Activated CD8-positive, alpha-beta T cell treated with anti-CD3 and anti-CD28 coated beads for 36 hours (primary cell): Measurements from ENCODE around the gene IFNK. TPM values are rescaled to one million over a fixed set of nuclear protein-coding genes. Genes with fewer than 3 reads are reported as not detected.

ENCODE experiments used
- ATAC-seq: fragments of 200-7000 bp; cut with Tn5 transposase; one replicate; pipeline ENCODE4 v1.10.0; 2021; ENCODE audit warnings: mild to moderate bottlenecking, moderate library complexity
- CTCF ChIA-PET: fragments of 350-600 bp; sonication (Branson Sonifier 250); formaldehyde crosslinking; loops from one replicate; lab custom pipeline; 2021; ENCODE audit warnings: antibody characterized with exemption; lab: Charles Lee
- POLR2A ChIA-PET: fragments of 350-600 bp; sonication (Branson Sonifier 250); formaldehyde crosslinking; loops from one replicate; lab custom pipeline; 2021; ENCODE audit warnings: antibody characterized with exemption; lab: Charles Lee
- DNase-seq: peaks from one replicate; pipeline ENCODE4 v3.0.0-alpha.2; 2020
- H3K27ac Mint-ChIP-seq: one replicate; pipeline ENCODE4 v1.8.0; 2021; ENCODE audit warnings: mild to moderate bottlenecking, mixed read lengths
- H3K27me3 Mint-ChIP-seq: one replicate; pipeline ENCODE4 v1.8.0; 2021; ENCODE audit warnings: mixed read lengths
- H3K36me3 Mint-ChIP-seq: one replicate; pipeline ENCODE4 v1.8.0; 2021; ENCODE audit warnings: low read depth, mixed read lengths
- H3K4me1 Mint-ChIP-seq: one replicate; pipeline ENCODE4 v1.8.0; 2021; ENCODE audit warnings: low read depth, mixed read lengths
- H3K4me3 Mint-ChIP-seq: one replicate; pipeline ENCODE4 v1.8.0; 2021; ENCODE audit warnings: mild to moderate bottlenecking, moderate library complexity, mixed read lengths
- H3K9me3 Mint-ChIP-seq: one replicate; pipeline ENCODE4 v1.8.0; 2021; ENCODE audit warnings: mixed read lengths
- intact Hi-C: fragments of 100-400 bp; cut with micrococcal nuclease; formaldehyde crosslinking; loops from one replicate; pipeline ENCODE4 v1.10.0; 2022
- total RNA-seq, 2 experiments: library from RNA; stranded (reverse); gene quantifications; one replicate each; pipeline ENCODE4 v1.2.3, GENCODE V29; 2021
- TF ChIP-seq, protein P1 (sequence below): fragments of 200-600 bp; IDR thresholded peaks from one replicate; pipeline ENCODE4 v1.8.0; 2022; ENCODE audit warnings: antibody characterized with exemption, mild to moderate bottlenecking

IFNK gene
- total RNA-seq, 2 experiments from 2014 or later = not detected

DNA sequence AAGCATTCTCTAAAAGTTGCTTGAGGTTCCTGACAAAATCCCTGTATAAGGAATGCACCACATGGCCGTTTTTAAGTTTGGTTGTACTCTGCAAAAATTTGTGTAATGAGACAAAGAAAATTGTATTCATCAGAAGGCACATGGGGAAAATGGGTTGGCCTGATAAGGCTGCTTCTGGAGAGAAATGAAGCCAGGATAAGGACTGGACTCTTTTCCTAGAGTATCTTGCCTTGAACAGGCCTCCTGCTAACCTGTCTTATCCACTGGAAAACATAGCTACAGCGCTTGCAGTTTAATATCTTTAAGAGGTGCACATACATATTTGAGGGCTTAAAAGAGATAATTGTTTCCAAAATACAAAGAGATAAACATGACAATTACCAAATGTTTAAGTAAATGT, 41.4 kb upstream of the IFNK start:
- no peaks in the 10 kb centered on the region for H3K36me3 Mint-ChIP-seq
- intact Hi-C loops = no loop called here
- CTCF ChIA-PET = no interaction called here

DNA sequence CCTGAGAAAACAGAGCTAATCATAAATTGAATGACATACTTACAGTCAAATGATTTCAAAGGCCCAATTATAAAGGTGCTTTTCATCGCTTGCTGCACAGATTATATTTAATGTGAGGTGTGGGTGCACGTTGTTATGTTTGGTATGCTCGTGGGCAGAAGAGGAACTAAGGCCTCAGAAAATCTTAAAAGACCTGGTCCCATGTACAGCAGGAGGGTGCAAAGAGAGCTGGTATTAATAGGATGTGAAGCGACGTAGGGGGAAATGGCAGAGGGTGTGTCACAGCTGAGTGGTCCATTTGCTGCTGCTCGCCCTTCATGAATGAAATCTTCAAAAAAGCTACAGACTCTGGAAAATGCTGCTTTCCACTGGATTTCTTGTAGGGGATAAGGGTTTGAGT, 40.5 kb upstream of the IFNK start:
- peaks cover 17% of the 10 kb centered on the region for H3K4me1 Mint-ChIP-seq
- ATAC-seq = no peak
- CTCF ChIA-PET = interaction anchor here (0.6 kb wide), 1 partner anchor 117 kb away, joined by 3 read pairs; no protein-coding TSS in a partner anchor
- H3K4me3 Mint-ChIP-seq = no peak overlapping the region
- POLR2A ChIA-PET = interaction anchor here (0.6 kb wide), 1 partner anchor 126 kb away, joined by 3 read pairs; no protein-coding TSS in a partner anchor
- peaks cover 8% of the 10 kb centered on the region for H3K9me3 Mint-ChIP-seq
- intact Hi-C loops = no loop called here
- no peak for DNase-seq
- no peaks in the 10 kb centered on the region for H3K36me3 Mint-ChIP-seq
- no peaks in the 10 kb centered on the region for H3K27me3 Mint-ChIP-seq
- TF ChIP-seq, protein P1, sequence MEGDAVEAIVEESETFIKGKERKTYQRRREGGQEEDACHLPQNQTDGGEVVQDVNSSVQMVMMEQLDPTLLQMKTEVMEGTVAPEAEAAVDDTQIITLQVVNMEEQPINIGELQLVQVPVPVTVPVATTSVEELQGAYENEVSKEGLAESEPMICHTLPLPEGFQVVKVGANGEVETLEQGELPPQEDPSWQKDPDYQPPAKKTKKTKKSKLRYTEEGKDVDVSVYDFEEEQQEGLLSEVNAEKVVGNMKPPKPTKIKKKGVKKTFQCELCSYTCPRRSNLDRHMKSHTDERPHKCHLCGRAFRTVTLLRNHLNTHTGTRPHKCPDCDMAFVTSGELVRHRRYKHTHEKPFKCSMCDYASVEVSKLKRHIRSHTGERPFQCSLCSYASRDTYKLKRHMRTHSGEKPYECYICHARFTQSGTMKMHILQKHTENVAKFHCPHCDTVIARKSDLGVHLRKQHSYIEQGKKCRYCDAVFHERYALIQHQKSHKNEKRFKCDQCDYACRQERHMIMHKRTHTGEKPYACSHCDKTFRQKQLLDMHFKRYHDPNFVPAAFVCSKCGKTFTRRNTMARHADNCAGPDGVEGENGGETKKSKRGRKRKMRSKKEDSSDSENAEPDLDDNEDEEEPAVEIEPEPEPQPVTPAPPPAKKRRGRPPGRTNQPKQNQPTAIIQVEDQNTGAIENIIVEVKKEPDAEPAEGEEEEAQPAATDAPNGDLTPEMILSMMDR = no peak
- no peak overlapping the region for H3K27ac Mint-ChIP-seq

More for the DNA sequence above, 41.4 kb upstream of the IFNK start:
- Mint-ChIP-seq H3K27ac (no peak overlapping the region), H3K27me3 (no peaks in the 10 kb centered on the region), H3K4me3 (no peak overlapping the region), H3K9me3 (peaks cover 13% of the 10 kb centered on the region), H3K4me1 (peaks cover 17% of the 10 kb centered on the region)
- TF ChIP-seq, protein P1 = no peak
- no peak for ATAC-seq
- no peak for DNase-seq
- POLR2A ChIA-PET = interaction anchor here (0.6 kb wide), 1 partner anchor 125 kb away, joined by 3 read pairs; no protein-coding TSS in a partner anchor

DNA sequence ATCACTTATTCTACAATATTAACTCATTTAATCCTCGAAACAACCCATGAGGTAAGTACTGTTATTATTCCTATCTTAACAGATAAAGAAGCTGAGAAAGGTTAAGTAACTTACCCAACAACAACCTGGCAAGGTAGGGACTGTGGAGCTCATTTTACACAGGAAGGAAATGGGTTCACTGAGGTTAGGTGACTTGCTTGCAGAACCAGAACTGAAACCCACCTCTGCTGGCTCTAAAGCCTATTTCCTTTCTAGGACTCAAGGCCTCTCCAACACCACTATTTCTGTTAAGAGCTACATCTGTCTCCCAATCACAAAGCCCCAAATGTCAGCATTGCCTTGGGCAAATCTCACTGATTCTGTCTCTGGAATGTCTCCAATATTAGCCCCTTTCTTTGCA, 38.9 kb upstream of the IFNK start:
- Mint-ChIP-seq H3K27ac (peak overlapping the region; percentile 2), H3K36me3 (no peaks in the 10 kb centered on the region), H3K4me3 (no peak overlapping the region), H3K9me3 (peaks cover 2% of the 10 kb centered on the region), H3K4me1 (peaks cover 24% of the 10 kb centered on the region), H3K27me3 (no peaks in the 10 kb centered on the region)
- ATAC-seq = peak; percentile 67
- POLR2A ChIA-PET = no interaction called here
- TF ChIP-seq, protein P1 = no peak
- intact Hi-C loops = no loop called here
- DNase-seq = peak; percentile 9
- CTCF ChIA-PET = interaction anchor here (1.7 kb wide), 1 partner anchor 44 kb away, joined by 4 read pairs; the partner anchor contains the start of gene MOB3B

DNA sequence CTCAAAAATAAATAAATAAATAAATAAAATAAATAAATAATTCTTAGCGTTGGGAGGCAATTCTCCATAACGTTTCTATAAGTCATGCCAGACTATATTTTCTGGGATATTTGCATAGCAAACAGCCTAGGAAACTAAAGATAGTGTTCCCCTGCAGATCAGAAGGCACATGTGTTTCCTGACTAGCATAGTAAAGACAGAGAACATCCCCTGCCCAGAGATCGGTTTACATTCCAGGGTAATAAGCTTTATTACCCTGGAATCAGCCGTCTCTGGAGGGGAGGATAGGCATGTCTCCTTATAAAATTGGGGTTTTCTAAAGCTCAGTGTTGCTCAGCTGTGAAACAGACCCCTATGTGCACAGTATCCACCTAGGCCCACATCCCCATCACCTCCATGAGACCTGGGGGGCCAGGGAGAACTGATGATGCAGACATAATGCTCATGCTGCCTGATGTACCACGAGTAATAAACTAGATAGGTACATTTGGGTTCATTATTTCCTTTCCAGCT, 36.9 kb upstream of the IFNK start:
- no peak overlapping the region for H3K27ac Mint-ChIP-seq
- no peaks in the 10 kb centered on the region for H3K27me3 Mint-ChIP-seq
- ChIA-PET POLR2A (no interaction called here), CTCF (no interaction called here)
- H3K9me3 Mint-ChIP-seq = no peaks in the 10 kb centered on the region
- H3K36me3 Mint-ChIP-seq = no peaks in the 10 kb centered on the region
- no peak overlapping the region for H3K4me3 Mint-ChIP-seq
- no peak for DNase-seq
- TF ChIP-seq, protein P1 = no peak
- intact Hi-C loops = no loop called here
- peaks cover 24% of the 10 kb centered on the region for H3K4me1 Mint-ChIP-seq
- no peak for ATAC-seq

DNA sequence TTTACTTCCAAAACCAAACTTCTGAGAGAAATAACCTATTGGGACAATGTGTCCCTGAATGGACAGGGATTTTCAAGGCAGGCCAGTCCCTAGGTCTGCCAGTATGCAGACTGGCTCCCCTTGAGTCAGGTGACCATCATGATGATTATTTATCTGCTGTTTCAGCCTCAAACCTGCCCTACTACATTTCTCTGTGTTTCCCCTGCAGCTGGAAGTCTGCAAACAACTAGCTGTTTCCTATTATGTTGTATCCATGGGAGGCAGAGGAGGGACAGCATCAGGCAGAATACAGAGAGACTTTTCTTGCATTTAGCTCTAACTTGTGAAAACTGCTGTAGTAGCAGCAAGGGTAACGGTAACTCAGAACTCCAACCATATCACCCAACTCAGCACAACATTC, 36.2 kb upstream of the IFNK start:
- no peak overlapping the region for H3K27ac Mint-ChIP-seq
- ATAC-seq (no peak), DNase-seq (no peak)
- ChIA-PET CTCF (no interaction called here), POLR2A (no interaction called here)
- H3K4me3 Mint-ChIP-seq = no peak overlapping the region
- intact Hi-C loops = no loop called here
- no peaks in the 10 kb centered on the region for H3K9me3 Mint-ChIP-seq
- H3K36me3 Mint-ChIP-seq = no peaks in the 10 kb centered on the region
- no peaks in the 10 kb centered on the region for H3K27me3 Mint-ChIP-seq
- H3K4me1 Mint-ChIP-seq = peaks cover 24% of the 10 kb centered on the region
- TF ChIP-seq, protein P1 = no peak
